RPMI8226 (cell line): Measurements from ENCODE around the gene CD14.
A peak's percentile ranks its signal among the peaks of the same experiment; 100 is the strongest.
"Not testable (repeated sequence)": the region's sequence is repeated elsewhere in the genome, so short reads cannot be mapped to it uniquely, and the experiment has no call there.

Experiments used
- DNase-seq: peaks from one replicate; pipeline ENCODE4 v3.0.0-alpha.2; 2015

CD14 gene

DNA sequence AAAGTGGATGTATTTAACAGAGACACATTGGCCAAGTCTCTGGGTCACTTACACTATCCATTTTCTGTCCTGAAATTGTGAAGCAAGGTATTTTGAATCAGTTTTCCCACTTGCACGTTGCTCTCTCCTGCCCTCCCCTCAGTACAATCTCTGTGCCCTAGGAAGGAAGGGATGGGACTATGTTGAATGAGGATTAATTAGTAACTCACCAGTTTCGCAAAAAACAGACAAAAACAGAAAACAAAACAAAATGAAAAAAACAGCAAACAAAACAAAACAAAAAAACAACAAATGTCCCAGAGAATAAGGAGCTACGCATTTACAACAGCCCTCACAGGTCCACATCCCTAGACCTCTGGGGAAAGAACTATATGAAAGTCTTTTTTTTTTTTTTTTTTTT lies 1.1 kb upstream of the CD14 start:
- DNase-seq, result no peak

DNA sequence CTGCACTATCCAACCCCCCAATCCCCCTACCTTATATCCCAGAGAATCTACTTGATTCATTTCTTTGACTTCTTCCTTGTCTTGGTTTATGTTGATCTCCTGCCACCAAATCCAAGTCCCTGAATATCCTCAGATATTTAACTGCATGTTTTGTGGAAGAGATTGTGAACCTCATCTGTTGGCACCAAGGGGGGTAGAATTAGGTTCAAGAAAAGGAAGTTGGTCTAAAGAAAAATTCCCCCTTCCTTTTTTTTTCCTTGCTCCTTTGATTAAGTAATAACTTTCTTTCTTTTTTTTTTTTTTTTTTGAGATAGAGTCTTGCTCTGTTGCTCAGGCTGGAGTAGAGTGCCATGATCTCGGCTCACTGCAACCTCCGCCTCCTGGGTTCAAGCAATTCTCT lies 526 bp upstream of the CD14 start:
- no peak for DNase-seq

DNA sequence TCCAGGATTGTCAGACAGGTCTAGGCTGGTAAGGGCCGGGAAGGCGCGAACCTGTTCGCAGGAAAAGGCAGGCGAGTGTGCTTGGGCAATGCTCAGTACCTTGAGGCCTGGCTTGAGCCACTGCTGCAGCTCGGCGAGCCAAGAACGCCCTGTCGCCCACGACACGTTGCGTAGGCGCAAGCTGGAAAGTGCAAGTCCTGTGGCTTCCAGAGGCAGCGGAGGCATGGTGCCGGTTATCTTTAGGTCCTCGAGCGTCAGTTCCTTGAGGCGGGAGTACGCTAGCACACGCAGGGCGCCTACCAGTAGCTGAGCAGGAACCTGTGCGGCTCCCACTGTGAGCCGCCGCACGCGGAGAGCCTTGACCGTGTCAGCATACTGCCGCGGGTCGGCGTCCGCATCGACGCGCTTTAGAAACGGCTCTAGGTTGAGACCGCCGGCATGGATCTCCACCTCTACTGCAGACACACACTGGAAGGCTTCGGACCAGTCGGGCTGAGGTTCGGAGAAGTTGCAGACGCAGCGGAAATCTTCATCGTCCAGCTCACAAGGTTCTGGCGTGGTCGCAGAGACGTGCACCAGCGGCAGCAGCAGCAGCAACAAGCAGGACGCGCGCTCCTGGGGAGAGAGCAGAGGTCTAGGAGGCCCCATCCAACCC lies 482 bp downstream of the CD14 start:
- peak; percentile 62 for DNase-seq

DNA sequence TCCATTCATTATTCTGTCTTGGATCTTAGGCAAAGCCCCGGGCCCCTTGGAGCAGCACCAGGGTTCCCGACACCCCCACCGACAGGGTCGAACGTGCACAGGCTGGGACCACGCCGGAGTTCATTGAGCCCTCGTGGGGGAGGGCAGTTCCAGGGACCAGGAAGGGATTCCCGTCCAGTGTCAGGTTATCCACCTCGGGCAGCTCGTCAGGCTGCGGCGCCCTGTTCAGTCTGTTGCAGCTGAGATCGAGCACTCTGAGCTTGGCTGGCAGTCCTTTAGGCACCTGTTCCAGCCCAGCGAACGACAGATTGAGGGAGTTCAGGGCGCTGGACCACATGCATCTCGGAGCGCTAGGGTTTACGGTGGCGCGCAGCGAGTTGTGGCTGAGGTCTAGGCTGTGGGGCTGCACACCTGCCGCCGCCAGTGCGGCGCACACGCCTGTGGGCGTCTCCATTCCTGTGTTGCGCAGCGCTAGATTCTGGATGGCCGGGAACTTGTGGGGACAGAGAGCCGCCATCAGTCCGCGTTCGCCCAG lies 1.1 kb downstream of the CD14 start:
- peak; percentile 42 for DNase-seq

DNA sequence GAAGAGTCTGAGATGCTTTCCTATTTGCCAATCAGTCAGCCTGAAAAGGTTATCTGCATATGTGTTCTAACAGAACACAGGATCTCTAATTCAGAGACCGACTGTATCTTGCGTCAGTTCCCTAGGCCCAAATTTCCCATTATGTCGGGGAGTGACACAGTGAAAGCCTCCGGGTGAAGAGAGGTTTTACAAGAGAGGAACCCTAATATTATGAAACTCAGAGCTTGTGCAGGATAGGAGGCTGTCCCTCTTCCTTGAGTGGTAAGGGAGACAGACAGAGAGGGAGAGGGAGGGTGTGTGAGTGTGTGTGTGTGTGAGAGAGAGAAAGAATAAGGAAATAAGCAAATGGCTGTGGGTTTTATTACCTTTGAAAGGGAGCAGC lies 1.9 kb downstream of the CD14 start:
- no peak for DNase-seq

DNA sequence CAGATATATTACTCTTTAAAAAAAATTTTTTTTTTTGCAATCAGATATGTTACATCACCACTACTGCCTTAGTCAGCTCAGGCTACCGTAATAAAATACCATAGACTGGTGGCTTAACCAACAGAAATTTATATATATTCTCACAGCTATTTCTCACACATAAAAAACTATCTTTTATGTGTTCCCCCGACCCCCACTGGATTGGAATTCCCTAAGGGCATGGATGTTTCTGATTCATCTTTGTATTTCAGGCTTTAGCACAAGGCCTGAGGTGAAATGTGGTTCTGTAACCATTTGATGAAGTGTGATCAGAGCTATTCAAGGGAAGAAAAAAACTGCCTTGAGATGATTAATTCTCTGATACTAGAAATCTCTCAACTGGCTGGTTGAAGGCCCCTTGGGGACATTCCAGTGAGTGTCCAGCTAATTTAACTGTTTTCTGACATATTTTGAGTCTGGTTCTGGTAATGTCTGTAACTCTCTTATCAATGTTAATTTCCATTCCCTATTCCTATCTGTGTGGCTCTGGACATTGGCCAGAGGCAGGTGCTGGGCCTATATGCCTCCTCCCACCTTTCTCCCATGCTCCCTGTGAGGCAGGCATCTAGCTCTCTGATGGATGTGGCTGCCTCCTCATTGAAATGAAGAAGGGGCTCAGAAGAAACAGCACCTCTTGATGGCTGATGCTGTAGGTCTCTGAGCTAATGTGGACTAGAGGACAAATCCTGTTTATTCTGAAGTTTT lies 2.5 kb downstream of the CD14 start:
- DNase-seq, result no peak

DNA sequence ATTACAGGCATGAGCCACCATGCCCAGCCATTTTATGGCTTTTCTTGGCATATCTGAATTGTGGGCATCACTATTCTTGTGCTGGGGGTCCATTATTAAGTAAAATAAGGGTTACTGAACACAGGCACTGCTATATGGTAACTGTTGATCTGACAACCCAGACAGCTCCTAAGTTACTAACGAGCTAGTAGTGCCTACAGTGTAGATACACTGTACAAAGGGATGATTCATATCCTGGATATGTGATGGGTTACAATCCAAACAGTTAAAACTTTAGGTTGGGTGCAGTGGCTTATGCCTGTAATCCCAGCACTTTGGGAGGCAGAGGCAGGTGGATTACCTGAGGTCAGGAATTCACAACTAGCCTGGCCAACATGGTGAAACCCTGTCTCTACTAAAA lies 4.3 kb downstream of the CD14 start:
- no peak for DNase-seq

DNA sequence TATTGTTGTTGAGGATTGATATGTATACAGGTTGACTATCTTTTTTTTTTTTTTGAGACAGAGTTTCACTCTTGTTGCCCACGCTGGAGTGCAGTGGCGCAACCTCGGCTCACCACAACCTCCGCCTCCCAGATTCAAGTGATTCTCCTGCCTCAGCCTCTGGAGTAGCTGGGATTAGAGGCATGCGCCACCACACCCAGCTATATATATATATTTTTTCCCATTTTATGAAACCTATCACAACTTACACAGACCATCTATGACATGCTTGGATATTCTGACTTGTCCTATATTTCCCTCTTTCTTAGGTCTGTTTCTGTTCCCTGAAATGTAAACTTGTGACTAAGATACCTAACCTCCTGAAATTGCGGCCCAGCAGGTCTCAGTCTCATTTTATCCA lies 5.0 kb downstream of the CD14 start:
- no peak for DNase-seq

DNA sequence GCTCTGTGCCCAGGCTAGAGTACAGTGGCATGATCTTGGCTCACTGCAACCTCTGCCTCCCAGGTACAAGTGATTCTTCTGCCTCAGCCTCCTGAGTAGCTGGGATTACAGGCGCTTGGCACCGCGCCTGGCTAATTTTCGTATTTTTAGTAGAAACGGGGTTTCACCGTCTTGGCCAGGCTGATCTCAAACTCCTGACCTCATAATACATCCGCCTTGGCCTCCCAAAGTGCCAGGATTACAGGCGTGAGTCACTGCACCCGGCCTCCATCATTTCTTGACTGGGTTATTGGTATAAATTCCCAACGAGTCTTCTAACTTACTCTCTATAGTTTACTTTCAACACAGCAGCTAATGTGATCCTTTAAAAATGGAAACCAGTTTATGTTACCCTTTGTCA lies 8.1 kb downstream of the CD14 start:
- DNase-seq, result not testable (repeated sequence)

DNA sequence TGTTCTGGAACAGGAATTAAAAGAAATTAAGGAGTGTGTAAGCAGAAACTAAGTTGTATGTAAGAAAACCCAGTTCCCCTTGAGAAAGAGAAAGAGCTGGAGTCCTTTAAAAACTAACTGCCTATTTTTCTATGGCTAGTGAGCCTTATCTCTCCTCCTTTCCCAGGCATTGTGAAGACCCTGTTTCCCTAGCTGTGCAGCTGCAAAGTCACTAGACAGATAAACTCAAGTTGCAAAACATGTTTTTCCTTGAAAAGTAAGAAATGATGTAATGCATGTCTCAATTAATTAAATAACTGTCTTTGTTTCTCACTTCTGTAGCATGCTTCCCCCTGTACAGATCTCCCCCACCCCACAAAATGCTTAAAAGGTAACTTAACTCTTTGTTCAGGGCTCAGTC lies 9.9 kb downstream of the CD14 start:
- DNase-seq, result not testable (repeated sequence)

DNA sequence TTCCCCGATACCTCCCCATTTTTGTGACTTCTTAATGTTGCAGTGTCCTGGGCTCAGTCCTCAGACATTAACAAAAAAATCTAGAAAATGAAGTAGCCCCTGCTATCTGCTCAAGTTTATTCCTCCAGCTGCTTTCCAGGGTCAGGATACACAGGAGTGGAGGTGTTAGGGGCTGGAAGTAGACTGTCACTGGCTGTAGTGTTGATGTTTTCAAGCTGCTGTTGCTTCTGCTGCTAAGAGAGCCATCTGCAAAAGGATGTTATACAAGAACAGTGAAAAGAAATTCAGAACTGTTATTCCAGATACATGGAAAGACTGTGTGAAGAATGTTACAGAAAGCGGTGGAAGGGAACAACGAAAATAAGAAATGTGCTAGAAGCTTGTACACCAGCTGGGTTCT lies 10.7 kb downstream of the CD14 start:
- no peak for DNase-seq

DNA sequence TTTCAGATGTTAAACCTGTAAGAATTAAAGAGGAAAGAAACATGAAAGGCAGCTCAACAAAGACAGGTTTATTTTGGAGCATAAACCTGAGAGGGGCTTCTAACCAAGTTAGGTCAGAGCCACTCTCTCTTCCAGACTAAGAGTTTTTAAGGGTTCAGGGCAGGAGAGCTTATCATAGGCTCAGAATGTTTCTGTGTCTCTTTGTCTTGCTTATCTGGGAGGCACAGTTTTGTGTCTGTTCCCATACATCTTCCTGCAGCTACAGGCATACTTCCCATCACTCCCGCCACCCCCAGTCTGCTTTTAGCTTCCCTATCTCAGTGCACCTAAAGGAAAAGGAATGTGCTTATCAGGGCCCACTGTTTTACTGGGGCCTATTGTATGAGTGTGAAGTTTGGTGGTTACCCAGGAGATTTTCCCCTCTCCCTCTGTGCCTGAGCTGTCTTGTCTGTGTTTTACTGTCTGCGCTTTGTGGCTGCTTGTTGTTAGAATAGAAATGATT lies 21.9 kb downstream of the CD14 start:
- DNase-seq, result no peak

DNA sequence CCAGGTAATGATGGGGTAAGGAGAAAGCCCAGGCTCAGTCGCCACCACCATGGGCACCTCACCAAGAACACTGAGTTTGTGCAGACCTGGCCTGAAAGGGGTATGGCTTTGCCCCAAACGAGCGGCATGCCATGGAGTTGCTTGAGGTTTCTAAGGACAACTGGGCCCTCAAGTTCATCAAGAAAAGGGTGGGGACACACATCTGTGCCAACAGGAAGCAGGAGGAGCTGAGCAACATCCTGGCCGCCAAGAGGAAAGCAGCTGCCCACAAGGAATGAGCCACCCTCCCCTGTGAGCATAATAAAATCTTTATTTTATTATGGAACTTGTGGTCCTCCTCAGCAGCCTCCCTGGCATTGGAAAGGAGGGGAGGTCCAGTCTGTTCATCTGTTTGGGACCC lies 23.8 kb downstream of the CD14 start:
- peak; percentile 40 for DNase-seq

DNA sequence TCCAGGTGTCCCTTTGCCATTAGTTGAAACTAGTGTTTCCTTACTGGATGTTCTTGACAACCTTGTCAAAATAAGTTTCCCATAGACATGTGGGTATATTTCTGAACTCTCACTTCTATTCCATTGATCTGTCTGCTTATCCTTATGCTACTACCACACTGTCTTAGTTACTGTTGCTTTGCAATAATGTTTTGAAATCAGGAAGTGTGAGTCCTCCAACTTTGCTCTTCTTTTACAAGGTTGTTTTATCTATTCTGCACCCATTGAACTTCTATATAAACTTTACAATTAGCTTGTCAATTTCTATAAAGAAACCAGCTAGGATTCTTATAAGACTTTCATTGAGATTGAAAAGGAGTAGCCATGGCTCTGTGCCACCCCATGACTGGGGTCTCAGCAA lies 24.3 kb downstream of the CD14 start:
- no peak for DNase-seq

DNA sequence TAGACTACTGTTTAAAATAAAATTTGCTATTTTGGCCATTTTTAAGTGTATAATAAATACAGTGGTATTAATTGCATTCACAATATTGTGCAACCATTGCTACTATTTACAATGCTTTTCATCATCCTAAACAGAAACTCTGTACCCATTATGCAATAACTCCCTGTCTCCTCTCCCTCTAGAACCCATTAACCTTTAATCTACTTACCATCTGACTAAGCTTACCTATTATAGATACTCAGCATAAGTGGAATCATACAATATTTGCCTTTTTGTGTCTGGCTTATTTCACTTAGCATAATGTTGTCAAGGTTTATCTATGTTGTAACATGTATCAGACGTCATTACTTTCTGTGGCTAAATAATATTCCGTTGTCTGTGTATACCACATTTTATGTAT lies 25.9 kb downstream of the CD14 start:
- no peak for DNase-seq

DNA sequence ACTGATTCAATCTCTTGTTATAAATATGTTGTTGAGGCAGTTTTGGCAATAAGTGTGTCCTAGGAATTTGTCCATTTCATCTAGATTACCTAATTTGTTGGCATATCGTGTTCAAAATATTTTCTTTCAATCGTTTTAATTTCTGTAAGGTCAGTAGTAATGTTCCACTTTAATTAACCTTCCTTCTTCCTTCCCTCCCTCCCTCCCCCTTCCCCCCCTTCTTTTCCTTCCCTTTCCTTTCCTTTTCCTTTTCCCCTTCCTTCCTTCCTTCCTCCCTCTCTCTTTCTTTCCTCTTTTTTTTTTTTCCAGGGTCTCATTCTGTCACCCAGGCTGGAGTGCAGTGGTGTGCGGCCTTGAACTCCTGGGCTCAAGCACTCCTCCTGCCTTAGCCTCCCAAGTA lies 27.1 kb downstream of the CD14 start:
- DNase-seq, result no peak

DNA sequence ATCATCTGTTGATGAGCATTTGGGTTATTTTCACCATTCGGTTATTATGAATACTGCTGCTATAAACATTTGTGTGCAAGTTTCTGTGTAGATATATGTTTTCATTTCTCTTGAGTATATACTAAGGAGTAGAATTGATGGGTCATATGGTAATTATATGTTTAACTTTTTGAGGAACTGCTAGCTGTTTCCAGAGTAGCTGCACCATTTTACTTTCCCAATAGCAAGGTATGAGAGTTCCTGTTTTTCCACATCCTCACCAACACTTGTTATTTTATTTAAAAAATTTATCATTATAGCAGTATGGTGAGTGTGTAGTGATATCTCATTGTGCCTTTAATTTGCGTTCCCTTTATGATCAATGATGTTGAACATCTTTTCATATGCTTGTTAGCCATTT lies 29.2 kb downstream of the CD14 start:
- DNase-seq, result no peak

DNA sequence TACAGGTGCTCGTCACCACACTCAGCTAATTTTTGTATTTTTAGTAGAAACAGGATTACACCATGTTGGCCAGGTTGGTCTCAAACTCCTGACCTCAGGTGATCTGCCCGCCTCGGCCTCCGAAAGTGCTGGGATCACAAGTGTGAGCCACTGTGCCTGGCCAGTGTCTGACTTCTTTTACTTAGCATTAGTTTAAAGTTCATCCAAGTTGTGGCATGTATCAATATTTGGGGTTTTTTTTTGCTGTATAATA lies 29.6 kb downstream of the CD14 start:
- not testable (repeated sequence) for DNase-seq

DNA sequence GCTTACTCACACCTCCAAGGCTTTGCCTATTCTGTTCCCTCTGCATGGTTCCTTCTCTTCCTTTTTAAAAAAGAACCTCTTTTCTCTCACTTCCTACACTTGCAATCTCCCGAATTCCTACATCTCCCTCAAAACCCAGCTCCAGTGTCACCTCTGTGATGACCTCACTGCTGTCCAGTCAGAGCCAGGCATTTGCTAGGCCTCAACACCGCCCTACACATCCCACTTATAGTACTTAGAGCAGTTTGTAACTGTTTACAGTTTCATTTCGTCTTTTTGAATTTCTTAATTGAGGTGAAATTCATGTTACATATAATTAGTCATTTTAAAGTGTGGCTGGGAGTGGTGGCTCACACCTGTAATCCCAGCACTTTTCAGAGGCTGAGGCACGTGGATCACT lies 30.8 kb downstream of the CD14 start:
- no peak for DNase-seq

DNA sequence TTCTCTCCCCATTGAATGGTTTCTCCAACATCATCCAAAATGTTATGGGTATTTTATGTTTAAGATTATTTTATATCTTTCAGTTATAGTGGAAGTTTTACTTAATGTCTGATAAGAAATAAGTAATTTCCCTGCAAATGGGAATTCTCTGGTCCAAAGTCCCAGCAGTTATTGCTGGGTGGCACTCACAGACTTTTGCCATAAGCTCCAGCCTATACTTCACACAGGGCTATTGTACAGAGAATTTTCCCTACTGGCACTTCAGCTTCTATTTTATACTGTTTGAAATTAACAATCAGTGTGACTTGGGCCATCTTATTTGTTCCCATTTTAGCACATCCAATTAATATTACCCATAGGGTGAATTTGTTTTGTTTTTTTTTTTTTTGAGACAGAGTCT lies 32.9 kb downstream of the CD14 start:
- no peak for DNase-seq

DNA sequence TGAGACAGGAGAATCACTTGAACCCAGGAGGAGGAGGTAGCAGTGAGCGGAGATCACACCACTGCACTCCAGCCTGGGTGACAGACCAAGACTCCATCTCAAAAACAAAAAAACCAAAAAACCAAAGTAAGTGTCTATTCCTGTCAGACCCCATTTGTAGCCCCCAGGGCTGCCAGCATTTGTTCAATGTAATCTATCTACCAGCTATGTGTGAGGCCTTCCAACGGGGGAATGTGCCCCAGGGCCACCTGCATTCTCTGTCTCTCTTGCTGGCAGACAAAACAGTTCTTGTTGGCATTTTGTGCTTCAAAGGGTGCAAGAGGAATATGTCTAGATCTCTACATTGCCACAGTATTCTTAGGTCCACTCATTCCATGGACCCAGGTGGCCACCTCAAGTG lies 34.1 kb downstream of the CD14 start:
- no peak for DNase-seq

DNA sequence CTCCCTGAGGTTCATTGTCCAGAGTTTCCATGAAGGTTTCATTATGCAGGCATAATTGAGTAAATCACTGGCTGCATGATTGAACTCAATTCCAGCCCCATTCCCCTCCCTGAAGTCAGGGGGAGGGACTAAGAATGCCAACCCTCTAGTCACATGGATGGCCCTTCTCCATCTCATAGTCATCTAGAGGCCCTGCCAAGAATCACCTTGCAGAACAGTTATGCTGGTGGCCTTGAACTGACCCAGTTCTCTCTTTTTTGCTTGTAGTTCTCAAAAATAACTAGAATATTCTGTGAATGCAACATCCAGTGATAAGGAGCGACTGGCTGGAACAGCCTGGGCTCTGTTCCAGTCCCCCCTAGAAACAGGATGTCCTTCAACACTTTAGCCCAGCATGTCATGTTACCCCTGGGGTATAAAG lies 36.6 kb downstream of the CD14 start:
- DNase-seq, result no peak

DNA sequence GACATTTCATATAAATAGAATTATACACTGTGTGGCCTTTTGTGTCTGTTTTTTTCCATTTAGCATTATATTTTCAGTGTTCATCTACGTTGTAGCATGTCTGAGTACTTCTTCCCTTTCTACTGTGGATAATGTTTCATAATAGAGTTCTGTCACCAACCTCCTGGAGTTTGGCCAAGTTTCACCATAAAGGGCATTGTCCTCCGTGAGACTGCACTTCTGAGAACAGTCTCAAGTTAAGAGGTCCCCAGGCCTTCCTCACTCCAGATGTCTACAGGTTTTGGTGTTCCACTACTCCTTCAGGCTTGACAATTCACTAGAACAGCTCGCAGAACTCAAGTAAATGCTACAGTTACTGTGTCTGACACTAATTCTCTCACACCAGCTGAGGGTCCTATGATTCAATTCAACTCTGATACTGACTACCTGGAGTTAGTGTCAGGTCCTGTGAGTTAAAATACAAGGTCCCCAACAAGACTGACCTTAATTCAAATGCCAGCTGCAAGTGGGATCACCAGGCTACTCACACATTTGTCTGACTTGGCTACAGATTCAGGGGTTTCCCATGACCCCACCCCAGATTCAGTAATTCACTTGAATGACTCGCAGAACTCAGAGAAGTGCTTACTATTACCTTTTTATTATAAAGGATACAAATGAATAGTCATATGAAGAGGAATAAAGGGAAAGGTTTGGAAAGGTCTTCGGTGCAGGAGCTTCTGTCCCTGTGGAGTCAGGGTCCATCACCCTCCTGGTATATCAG lies 37.3 kb downstream of the CD14 start:
- DNase-seq, result peak; percentile 87

DNA sequence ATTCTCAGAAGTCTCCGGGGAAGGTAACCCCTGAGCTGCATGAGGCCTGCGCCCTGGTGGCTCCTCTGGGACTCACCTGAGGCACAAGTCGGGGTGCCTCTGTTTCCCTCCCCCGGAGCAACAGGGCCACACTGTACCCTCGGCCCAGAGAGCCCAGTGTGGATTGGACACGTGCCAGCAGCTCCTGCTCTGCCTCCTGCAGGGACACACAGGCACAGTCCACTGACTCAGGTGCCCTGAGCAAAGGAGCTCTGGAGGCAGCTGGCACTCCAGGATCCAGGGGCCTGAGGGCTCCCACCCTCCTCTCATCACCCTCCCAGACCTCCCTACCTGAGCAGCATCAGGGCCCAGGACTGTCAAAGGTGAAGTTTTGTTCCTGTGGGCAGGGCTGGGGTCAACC lies 38.8 kb downstream of the CD14 start:
- DNase-seq, result no peak
